GM18502 (cell line): Measurements from ENCODE around the gene HP1BP3.

ENCODE experiments used
- ATAC-seq: cut with Tn5 transposase; IDR thresholded peaks from one replicate; pipeline ENCODE4 v1.9.1; 2021; ENCODE audit warnings: mild to moderate bottlenecking; ENCODE audit not compliant: unreplicated experiment, poor library complexity

HP1BP3 gene

GRCh38 chr1:20697563-20697962 lies 89.5 kb downstream of the HP1BP3 start:
- ATAC-seq = no peak

- peak; percentile 71 for ATAC-seq
These were observed 90.4 kb downstream of the HP1BP3 start for GRCh38 chr1:20696397-20697333.

- ATAC-seq = no peak
These were observed 91.6 kb downstream of the HP1BP3 start for GRCh38 chr1:20695515-20695914.

GRCh38 chr1:20693623-20694022 lies 93.5 kb downstream of the HP1BP3 start:
- ATAC-seq = no peak
